Femur (tissue), 1 donor: ENCODE data around the gene BICD1.

Experiments
- DNase-seq: peaks from one replicate; pipeline ENCODE4 v3.0.0-alpha.2; 2017

The BICD1 gene

DNA sequence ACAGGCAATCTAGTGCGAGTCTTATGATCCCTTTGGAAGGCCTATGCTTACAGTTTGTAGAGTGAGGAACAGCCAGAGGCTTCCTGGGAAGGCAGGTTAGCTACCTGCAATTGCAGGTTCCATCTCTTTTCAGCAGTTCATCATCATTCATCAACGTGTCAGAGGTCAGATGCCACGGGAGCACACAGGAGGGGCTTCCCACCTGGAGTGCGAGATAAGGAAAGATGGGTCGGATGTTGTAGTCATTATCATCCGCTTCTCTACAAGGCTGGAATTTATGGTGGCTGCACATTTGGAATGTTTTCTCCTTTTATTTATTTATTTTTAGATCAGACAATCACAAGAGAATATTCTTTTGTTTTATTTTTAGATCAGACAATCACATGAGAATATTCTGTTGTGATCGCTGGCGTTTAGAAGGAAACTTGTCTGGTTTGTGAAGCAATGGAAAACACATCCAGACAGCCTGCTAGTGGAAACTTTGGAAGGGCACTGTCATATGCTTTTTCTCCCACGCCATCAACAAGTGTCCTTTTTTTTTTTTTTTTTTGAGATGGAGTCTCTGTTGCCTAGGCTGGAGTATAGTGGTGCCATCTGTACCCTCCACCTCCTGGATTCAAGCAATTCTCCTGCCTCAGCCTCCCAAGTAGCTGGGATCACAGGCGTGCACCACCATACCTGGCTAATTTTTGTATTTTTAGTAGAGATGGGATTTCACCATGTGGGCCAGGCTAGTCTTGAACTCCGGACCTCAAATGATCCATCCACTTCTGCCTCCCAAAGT is 1.9 kb upstream of the BICD1 start:
- no peak for DNase-seq

DNA sequence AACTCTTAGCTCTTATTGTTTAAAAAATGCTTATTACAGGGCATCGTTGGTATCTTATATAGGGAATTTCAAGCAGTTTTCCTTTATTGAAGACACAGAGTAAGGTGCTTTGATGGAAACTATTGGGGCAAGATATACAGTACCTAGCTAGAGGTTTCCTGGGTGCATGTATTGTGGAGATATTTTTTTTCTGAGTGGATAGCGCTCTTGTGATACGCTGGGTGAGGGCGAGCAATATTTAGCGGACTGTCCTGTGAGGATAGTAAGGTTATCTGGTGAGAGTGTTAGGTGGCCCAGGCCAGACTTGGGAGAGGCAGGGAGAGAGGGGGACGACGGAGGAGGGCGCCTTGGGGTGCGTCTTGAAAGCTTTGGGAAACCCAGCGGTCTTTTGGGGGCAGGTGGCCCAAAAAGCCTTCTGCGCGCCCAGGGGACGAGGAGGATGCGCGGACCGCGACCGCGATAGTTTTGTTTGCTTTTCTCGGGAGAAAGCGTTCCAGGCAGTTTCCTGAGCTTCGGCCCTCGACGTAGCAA is 596 bp upstream of the BICD1 start:
- no peak for DNase-seq

DNA sequence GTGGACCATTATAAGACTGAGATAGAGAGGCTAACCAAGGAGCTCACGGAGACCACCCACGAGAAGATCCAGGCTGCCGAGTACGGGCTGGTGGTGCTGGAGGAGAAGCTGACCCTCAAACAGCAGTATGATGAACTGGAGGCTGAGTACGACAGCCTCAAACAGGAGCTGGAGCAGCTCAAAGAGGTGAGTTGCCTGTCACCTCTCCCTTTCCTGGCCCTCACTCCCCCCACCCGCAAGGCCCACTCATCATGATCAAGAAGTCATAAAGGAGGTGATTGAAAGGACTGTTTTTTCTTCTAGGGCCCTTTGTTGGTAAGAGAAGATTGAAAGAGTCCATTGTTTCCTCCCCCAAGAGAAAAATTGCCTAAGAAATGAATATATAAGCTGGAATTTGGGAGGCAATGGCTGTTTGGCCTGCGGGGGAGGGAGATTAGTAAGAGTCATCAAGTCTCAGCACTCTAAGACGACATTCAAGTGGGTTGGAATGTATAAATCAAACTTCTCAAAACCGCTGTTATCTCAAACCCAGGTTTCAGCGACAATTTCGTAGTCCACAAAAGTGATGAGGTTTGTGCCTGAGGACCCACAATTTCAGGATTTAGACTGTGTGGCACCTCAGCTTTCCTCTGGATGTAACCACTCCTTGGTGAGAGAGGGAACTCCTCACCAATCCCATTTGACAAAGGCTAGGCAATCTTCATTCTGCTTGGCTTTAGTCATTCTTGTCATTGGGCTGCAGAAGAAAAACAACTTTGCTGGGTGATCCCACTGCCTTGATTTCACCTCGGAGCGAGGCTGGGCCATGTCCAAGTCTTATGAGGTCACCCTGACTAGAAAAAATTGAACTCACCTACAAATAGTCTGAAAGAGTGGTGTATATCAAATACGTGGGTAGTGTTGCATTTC is 966 bp downstream of the BICD1 start:
- no peak for DNase-seq

DNA sequence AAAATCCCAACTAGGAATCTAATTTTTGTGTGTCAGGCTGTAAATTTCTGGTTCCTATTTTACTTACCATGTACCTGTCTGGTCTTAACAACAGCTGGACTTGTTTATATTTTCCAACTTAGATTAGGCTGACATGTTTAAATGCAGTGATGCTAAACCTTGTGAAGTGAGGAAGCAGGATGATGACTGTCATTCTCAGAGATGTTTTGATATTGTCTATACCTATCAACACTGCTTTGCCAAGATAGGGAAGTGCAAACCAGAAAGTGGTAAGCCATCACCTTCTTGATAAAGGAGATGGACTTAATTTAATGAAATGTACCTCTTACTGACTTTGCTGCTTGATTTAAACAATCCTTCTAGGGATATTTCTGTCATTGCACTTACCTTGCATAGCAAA is 2.1 kb downstream of the BICD1 start:
- no peak for DNase-seq

DNA sequence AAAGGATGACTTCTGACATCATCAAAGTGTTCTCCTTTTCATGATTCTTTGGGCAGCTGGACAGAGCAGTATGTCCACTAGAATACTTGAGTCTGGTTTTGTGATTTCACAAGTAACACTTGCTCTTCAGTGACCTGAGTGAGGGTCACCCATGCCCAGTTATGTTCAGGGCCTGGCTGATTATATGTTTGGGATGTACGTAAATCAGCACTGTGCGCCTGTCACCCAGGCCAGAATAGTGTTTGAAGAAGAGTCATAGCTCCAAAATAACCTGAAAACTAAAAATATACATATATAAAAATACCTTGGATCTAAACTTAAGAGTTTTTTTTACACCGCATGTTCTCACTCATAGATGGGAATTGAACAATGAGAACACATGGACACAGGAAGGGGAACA is 3.8 kb downstream of the BICD1 start:
- DNase-seq: no peak

DNA sequence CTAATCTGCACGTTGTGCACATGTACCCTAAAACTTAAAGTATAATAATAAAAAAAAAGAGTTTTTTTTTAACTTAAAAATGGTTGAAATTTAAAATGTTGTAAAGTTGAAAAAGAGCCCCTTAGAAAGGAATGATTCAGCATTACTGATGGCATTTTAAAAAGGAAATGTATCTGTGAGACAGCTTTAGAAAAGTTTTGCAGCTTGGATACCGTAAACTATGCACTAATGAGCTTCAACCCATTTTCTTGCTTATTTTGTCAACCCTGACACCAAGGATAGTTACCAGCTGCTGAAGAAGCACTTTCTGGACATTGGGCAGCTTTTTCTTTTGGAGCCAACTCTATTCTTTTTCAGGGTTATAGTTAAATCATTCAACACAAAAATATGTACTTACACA is 4.3 kb downstream of the BICD1 start:
- no peak for DNase-seq

DNA sequence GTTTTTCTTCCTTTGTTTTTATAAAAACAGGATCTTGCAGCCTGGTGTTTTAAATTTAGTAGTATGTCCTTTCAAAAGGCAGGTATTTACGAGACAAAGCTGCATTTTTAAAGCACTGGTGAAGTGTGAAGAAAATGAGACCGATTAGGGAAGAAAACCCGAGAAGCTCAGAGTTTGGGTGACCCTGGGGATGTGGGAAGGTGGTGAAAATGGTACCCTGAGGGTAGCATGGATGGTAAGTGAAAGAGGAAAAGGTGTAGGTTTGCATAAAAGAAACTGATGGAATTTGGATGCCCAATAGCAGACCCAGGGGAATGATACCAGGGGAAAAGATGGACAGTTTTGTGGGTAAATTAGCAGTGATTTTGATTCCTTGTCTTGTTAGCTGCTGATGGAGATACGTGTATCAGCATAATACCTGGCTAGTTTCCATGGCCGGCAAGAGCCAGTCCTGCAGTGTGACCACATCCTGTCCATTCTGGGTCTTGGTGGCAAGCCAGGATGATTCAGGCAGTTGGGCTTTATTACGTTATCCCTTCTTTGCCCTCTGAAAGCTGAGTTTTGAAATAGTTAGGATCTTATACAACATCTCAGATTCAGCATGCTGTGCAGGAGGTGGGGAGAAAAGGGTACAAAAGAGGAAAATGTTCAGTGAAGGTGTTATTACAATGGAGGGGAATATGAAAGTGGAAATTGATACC is 8.9 kb downstream of the BICD1 start:
- DNase-seq: peak; percentile 76

DNA sequence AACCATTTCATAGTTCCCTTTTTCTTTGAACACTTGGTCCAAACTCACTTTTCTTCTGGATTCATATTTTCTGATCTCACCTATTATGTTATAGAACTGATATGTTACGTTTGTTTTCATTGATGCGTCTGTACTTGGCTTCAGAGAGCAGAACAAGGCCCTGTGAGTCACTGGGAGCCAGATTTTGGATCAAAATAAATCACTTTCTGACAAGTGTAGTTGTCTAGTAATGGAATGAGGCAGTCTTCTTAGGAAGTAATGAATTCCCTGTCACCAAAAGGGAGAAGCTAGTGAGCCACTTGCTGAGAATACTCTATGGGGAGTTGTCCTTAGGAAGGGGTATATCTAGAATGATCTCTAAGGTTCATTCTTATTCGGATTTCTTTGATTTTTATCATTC is 10.2 kb downstream of the BICD1 start:
- DNase-seq: no peak

DNA sequence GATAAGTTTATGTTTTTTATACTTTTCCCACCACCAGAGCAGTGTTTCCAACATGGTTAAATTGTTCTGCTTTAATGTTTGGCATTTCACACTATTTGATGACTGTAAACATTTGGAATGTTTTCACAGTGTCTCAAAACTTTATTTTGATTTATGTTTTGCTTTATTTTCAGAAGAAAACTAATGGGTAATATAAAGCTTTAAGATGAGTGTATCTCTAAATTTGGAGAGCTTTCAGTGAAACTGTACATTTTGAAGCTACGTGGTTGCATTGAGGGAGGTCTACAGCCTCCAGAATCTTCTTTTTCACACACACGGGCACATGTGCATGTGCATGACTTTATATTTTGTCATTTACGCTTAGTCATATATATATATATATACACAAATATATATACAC is 10.7 kb downstream of the BICD1 start:
- DNase-seq: no peak

DNA sequence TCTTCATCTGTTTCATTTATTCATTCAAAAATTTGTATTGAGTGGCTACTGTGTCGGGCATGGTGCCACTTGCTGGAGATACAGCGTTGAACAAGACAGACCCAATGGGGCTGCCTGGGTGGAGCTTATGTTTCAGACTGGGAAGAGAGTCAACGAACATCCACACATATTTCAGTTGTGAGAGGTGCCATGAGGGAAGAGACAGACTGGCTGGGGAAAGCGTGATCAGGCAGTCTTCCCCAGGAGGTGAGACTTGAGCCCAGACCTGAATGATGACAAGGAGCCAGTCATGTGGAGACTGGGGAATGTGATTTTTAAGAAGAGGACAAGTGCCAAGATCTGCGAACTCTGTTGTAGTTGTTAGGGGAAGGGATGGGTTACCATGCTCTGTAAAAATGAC is 12.2 kb downstream of the BICD1 start:
- no peak for DNase-seq

DNA sequence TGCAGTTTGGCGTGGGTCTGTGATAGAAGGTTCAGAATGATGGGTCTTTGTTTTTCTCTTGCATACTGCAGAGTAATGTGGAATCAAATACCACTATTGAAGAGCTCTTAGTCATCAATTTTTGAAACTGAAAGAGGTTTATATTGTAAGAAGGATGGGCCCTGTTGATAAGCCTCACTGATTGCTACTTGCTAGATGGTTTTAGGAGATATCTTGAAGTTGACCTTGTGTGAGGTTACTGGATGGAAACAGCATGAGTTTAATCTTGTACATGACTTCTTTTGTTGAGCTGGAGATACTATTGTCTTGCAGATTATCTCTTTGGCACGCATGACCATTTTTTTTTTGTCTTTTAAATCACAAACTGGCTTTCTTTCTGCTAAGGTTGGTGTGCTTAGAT is 13.8 kb downstream of the BICD1 start:
- no peak for DNase-seq

DNA sequence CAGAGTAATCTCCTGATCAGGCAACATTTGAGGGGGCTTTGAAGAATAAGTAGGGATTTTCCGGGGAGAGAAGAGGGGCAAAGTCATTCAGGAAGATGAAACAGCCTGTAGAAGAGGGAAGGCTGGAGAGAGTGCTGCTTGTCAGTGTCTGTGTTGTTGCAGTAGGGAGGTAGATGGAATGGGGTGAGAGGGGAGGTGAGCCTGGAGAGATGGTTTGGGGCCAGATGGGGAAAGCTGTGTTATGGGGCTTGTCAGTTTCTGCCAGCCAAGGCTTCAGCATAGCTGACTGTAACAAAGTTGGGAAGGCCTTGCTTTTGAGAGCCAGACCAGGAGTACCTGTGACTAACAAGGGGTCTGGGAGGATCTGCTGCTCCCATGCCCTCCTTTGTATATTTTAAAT is 18.0 kb downstream of the BICD1 start:
- DNase-seq: no peak

DNA sequence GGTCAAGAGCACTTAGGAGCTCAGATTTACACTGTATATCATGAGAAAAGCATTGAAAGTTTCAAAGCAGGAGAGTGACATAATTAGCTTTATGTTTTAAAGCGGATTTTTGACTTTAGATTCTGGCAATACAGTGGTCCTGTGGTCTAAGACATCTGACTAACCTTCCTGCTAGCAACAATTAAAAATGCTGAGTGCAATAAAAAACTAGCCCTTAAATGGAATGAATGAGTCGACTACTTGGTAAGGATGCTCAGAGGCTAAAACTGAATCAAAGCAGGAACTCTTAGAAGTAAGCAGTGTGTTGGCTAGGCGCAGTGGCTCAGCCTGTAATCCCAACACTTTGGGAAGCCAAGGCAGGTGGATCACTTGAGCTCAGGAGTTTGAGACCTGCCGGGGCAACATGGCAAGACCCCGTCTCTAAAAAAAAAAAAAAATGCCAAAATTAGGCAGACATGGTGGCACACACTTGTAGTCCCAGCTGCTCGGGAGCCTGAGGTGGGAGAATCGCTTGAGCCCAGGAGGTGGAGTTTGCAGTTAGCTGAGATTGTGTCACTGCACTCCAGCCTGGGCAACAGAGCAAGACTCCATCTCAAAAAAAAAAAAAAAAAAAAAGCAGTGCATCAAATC is 18.9 kb downstream of the BICD1 start:
- DNase-seq: no peak

DNA sequence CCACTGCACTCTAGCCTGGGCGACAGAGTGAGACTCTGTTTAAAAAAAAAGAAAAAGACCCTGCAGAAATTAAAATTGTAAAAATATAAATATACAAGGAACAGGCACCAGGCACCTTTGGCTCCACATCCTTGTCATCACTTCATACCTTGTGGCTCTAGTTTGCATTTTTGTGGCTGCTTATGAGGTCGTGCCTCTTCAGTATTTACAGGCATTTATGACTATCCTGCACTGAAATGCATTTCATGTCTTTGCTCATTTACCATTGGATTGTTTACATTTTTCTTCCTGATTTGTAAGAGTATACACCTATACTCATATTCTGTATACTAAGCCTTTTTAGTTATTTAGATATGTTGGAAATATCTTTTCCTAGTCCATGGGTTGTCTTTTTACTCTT is 20.1 kb downstream of the BICD1 start:
- DNase-seq: no peak

DNA sequence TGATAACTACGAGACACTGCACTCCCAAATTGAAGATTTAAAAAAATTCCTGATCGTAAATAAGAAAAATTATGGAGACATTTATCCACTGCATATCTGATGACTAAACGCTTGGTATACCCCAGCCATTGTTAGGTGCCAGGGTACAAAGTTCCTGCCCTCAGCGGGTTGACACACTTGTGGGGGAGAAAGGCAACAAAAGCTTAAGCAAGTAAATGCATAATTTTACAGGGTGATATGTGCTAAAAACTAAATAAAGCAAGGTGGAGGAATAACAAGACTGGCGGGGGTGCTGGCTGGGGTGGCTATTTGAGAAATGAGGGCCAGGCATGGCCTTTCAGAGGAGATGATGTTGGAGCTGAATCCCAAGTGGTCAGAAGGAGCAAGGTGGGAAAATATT is 25.0 kb downstream of the BICD1 start:
- no peak for DNase-seq

DNA sequence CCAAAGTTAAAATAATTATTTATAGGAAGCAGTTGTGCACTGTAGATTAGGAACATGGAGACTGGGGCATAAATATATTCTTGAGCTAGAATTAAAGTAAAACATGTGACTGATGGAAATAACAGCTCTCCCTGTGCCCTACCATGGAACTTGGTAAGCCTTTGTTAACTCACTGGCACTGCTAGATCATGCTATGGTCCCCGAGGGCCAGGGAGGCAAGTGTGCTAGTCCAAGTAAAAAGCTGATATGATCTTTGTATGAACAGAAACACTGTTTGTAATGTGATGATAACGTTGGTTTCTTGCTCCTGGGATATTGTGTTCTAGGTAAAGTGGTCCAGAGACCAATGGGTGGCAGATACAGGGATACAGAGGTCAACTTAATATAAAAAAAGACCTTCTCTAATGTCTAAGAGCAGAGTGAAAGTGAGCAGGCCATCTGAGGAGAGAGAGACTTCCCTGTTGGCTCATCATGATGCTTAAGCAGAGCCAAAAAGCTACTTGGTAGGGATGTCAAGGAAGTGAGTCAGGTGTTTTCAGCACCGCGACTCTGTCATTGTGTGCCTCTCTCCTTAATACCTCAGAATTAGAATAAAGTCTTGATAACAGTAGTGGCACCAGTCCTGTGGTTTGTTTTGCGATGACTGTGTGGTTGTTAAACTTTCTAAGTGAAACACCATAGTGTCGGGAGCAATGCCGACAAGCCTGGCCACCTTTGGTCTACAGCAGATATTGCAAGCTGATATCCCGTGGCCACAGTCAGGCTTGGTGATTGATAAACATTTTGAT is 27.6 kb downstream of the BICD1 start:
- DNase-seq: no peak

DNA sequence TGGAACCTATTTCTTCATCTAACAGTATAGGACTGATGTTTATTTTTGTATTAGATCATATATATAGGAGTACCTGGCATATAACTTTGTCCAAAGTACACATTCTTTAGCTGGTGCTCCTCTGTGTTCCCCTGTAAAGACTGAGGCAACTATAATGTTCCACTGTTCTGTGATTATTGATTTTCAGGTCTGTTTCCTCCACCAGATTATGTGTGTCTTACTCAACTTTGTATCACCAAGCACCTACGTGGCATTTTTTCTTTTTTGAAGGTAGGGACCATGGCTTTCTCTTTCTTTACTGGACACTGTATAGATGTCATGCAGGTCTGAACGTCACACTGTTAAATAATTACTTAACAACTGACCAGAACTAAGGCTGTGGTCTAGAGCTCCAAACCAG is 29.3 kb downstream of the BICD1 start:
- DNase-seq: no peak

DNA sequence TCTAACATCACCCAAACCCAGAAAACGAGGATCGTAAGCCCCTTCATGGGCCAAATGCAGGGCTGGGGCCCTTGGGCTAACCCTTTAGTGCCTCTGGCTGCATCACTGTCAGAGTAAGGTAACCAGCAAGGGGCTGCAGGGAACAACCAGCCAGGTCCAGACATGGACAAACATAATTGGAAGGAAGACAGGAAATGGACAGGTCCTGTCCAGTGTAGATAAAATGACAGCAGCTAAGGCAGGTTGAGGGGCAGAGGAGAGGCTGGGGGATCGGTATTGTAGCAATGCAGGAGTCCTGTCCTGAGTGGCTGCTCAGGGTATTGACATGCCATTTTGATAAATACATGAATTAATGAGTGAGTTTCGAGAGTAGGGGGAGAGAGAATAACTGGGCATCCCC is 29.8 kb downstream of the BICD1 start:
- DNase-seq: no peak

DNA sequence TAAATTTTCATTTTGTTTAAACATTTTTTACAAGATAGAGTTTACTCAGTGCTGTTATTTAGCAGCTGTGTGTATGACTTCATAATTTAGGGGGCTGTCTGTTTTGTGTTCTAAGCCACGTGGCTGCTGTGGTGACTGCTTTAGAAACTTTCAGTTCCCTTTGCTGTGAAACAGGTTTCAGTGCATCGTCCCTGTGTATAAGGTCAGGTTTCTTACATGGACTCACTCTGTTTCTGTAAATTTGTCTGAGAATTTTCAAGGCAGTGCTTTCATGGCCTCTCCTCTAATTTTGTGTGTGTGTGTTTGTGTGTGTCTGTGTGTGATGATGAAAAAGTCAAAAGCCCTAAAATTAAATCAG is 32.4 kb downstream of the BICD1 start:
- DNase-seq: peak; percentile 50

DNA sequence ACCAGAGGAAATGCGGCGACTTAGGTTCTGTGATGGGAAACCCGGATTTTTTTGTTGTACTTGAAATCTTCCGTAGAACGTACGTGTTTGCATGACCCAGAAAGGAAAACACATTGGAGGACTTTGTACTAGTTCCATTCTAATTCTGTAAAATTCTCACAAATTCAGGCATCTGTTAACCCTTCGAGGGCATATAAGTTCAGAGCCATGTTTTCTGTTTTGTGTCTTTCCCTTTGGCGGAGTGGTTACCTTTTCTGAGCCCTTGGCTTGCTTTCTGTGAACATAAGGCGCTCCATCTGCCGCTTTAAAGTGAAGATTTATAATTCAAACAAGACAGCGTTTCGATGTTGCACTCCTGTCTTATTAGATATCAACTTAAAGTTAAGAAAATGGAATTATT is 34.2 kb downstream of the BICD1 start:
- DNase-seq: no peak

DNA sequence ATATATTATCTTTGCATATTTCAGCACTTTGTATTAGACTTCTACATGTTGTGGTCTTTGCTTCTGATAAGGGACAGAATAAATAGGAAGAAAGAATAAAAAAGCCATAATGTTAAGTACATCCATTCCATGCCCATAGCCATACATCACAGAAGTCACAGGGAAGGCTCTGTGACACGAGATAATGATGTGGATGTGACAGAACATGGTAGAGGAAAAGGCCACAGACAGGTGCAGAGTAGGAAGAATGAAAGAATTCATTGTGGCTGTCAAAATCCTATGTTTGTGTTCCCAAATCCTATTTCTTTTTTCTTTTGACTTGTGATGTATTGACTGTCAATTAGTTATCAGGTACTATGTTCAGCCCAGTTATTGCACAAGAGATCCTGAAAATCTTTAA is 38.4 kb downstream of the BICD1 start:
- DNase-seq: no peak
